Mesenchymal stem cell (in vitro differentiated cells and primary cell): Measurements from ENCODE around the gene RAP1GAP2.

Experiments
- DNase-seq: peaks from one replicate; pipeline ENCODE4 v3.0.0-alpha.2; 2013
- H2AFZ ChIP-seq: one replicate; pipeline ENCODE4 v1.6.1; 2013; ENCODE audit warnings: low read depth, mild to moderate bottlenecking, control low read depth, inconsistent platforms, low read length, moderate library complexity
- H2AK5ac ChIP-seq: 2 replicates; pipeline ENCODE4 v1.6.1; 2013; ENCODE audit warnings: low read length, moderate library complexity, mild to moderate bottlenecking, inconsistent platforms; ENCODE audit not compliant: severe bottlenecking
- H2BK120ac ChIP-seq: one replicate; pipeline ENCODE4 v1.6.1; 2013; ENCODE audit warnings: low read depth, mild to moderate bottlenecking, inconsistent platforms, low read length, moderate library complexity
- H2BK12ac ChIP-seq, 2 experiments: one replicate each; pipeline ENCODE4 v1.6.1; 2013; ENCODE audit warnings: inconsistent platforms in 2 of 2, low read length in 2 of 2, mild to moderate bottlenecking in 2 of 2, moderate library complexity in 2 of 2, control low read depth in 1 of 2
- H2BK15ac ChIP-seq: one replicate; pipeline ENCODE4 v1.6.1; 2013; ENCODE audit warnings: mild to moderate bottlenecking, low read depth, inconsistent platforms; ENCODE audit not compliant: poor library complexity, severe bottlenecking
- H2BK5ac ChIP-seq: 2 replicates; pipeline ENCODE4 v1.6.1; 2013; ENCODE audit warnings: low read depth, mild to moderate bottlenecking, low read length, control low read depth, inconsistent platforms; ENCODE audit not compliant: poor library complexity, severe bottlenecking
- H3K14ac ChIP-seq, 2 experiments: one replicate each; pipeline ENCODE4 v1.6.1; 2013; ENCODE audit warnings: inconsistent platforms in 2 of 2, low read length in 2 of 2, control low read depth in 1 of 2, mild to moderate bottlenecking in 1 of 2, moderate library complexity in 1 of 2
- H3K18ac ChIP-seq, 2 experiments: one replicate each; pipeline ENCODE4 v1.6.1; 2013; ENCODE audit warnings: inconsistent platforms in 2 of 2, low read length in 2 of 2, control low read depth in 1 of 2, low read depth in 1 of 2, mild to moderate bottlenecking in 1 of 2
- H3K23ac ChIP-seq, 2 experiments: one replicate each; pipeline ENCODE4 v1.6.1; 2013; ENCODE audit warnings: inconsistent platforms in 2 of 2, low read length in 2 of 2, mild to moderate bottlenecking in 2 of 2, moderate library complexity in 2 of 2, control low read depth in 1 of 2
- H3K27ac ChIP-seq: 2 replicates; pipeline ENCODE4 v1.5.1; 2013; ENCODE audit warnings: mild to moderate bottlenecking, moderate library complexity, low read length, control low read depth, inconsistent platforms; ENCODE audit not compliant: poor library complexity, severe bottlenecking
- H3K27me3 ChIP-seq, 2 experiments: 2 replicates each; pipeline versions ENCODE4 v1.6.1 to v1.7.0; 2013; ENCODE audit warnings: low read length in 2 of 2, mild to moderate bottlenecking in 2 of 2, moderate library complexity in 2 of 2, control low read depth in 1 of 2, inconsistent platforms in 1 of 2; ENCODE audit not compliant: control insufficient read depth in 1 of 2, insufficient read depth in 1 of 2
- H3K36me3 ChIP-seq, 2 experiments: 2 replicates each; pipeline versions ENCODE4 v1.6.1 to v1.7.0; 2013; ENCODE audit warnings: low read length in 2 of 2, control low read depth in 1 of 2, inconsistent platforms in 1 of 2, low read depth in 1 of 2, mild to moderate bottlenecking in 1 of 2; ENCODE audit not compliant: insufficient read depth in 2 of 2, control insufficient read depth in 1 of 2
- H3K4ac ChIP-seq, 2 experiments: one replicate each; pipeline ENCODE4 v1.6.1; 2013; ENCODE audit warnings: inconsistent platforms in 2 of 2, low read length in 2 of 2, mild to moderate bottlenecking in 2 of 2, moderate library complexity in 2 of 2, control low read depth in 1 of 2, low read depth in 1 of 2
- H3K4me1 ChIP-seq: 2 replicates; pipeline ENCODE4 v1.6.1; 2013; ENCODE audit warnings: low read depth, low read length, control low read depth; ENCODE audit not compliant: control insufficient read depth, insufficient read depth
- H3K4me2 ChIP-seq: 2 replicates; pipeline ENCODE4 v1.6.1; 2013; ENCODE audit warnings: low read length, mild to moderate bottlenecking, inconsistent platforms; ENCODE audit not compliant: poor library complexity, severe bottlenecking
- H3K4me3 ChIP-seq, 2 experiments: 2 replicates each; pipeline versions ENCODE4 v1.5.1 to v1.7.0; 2013; ENCODE audit warnings: low read length in 2 of 2, mild to moderate bottlenecking in 2 of 2, control low read depth in 1 of 2, low read depth in 1 of 2; ENCODE audit not compliant: insufficient read depth in 1 of 2
- H3K79me1 ChIP-seq: replicated peaks from 2 replicates; pipeline ENCODE4 v1.6.1; 2013; ENCODE audit warnings: mild to moderate bottlenecking, control low read depth, low read length, inconsistent platforms; ENCODE audit not compliant: poor library complexity, severe bottlenecking
- H3K9ac ChIP-seq: 2 replicates; pipeline ENCODE4 v1.7.0; 2013; ENCODE audit warnings: mild to moderate bottlenecking, low read length, moderate library complexity
- H3K9me3 ChIP-seq: 2 replicates; pipeline ENCODE4 v1.7.0; 2013; ENCODE audit warnings: mild to moderate bottlenecking, low read length; ENCODE audit not compliant: control insufficient read depth
- H4K8ac ChIP-seq: one replicate; pipeline ENCODE4 v1.6.1; 2013; ENCODE audit warnings: inconsistent platforms, mild to moderate bottlenecking, low read length, moderate library complexity
- H4K91ac ChIP-seq: one replicate; pipeline ENCODE4 v1.6.1; 2013; ENCODE audit warnings: mild to moderate bottlenecking, low read length, inconsistent platforms
- WGBS: methylation state at CpG from one replicate; pipeline ENCODE4 v1.1.7; 2013; ENCODE audit warnings: mixed read lengths; 5-methylcytosine and 5-hydroxymethylcytosine counted together

RAP1GAP2 gene

GRCh38 chr17:3015890-3016289 lies 219.7 kb downstream of the RAP1GAP2 start:
- Histone ChIP-seq H3K27me3 (peaks cover 0 to 15% of the 10 kb centered on the region in 2 experiments), H3K18ac (no peak overlapping the region), H2BK12ac (no peak overlapping the region), H2AFZ (no peak overlapping the region), H3K79me1 (no peaks in the 10 kb centered on the region), H3K4me1 (no peaks in the 10 kb centered on the region), H3K27ac (no peak overlapping the region), H4K91ac (no peak overlapping the region), H3K4me3 (no peak overlapping the region), H3K4me2 (no peak overlapping the region), H2BK5ac (no peak overlapping the region), H2BK120ac (no peak overlapping the region), H2AK5ac (no peak overlapping the region), H3K9ac (no peak overlapping the region), H2BK15ac (no peak overlapping the region), H3K23ac (no peak overlapping the region), H3K9me3 (peaks cover 5% of the 10 kb centered on the region), H3K4ac (no peak overlapping the region), H4K8ac (no peak overlapping the region), H3K36me3 (peaks cover 0 to 19% of the 10 kb centered on the region in 2 experiments), H3K14ac (no peak overlapping the region)
- WGBS = 47% methylated on average over 7 of the region's 7 CpGs
- no peak for DNase-seq

DNA sequence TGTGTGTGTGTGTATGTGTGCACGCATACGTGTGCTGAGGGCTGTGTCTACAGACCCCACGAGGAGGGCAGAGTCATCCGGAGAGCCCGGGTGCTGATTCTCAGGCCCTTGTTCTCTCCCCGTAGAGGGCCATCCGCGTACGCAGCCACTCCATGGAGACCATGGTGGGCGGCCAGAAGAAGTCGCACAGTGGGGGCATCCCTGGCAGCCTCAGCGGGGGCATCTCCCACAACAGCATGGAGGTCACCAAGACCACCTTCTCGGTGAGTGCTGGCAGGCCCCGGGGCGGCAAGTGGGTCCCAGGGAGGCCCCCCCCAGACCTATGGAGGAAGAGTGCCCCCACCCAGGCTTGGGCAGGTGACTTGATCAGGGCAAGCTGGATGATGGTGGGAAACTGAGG lies 221.7 kb downstream of the RAP1GAP2 start:
- Histone ChIP-seq H2BK15ac (no peak overlapping the region), H3K27ac (no peak overlapping the region), H3K36me3 (peaks cover 5 to 16% of the 10 kb centered on the region in 2 experiments), H3K9me3 (peaks cover 19% of the 10 kb centered on the region), H2BK12ac (no peak overlapping the region), H2AFZ (no peak overlapping the region), H3K18ac (no peak overlapping the region), H2BK5ac (no peak overlapping the region), H2AK5ac (no peak overlapping the region), H3K9ac (no peak overlapping the region), H3K4me1 (no peaks in the 10 kb centered on the region), H3K14ac (no peak overlapping the region), H3K4me2 (no peak overlapping the region), H3K23ac (no peak overlapping the region), H3K4me3 (no peak overlapping the region), H4K8ac (no peak overlapping the region), H2BK120ac (no peak overlapping the region), H3K79me1 (no peaks in the 10 kb centered on the region), H3K27me3 (peaks cover 0 to 15% of the 10 kb centered on the region in 2 experiments), H3K4ac (no peak overlapping the region), H4K91ac (no peak overlapping the region)
- 96% methylated on average over 15 of the region's 15 CpGs for WGBS
- DNase-seq = no peak

DNA sequence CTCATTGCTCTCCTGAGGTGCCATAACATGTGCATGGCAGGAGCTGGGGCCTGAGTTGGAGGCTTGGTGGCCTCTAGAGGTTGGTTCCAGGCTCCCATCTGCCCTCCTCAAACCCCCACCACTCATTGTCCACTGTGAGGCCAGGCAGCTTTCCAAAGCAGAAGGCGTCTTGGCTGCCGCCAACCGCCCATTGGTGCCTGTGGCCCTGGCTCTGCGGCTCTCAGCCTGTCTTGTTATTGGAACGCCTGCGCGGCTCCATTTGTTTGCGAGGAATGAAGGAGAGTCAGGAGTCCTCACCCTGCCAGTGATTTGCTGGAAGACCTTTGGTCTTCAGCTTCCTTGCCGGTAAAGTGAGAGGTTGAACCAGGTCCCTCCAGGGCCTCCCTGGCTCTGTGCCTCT lies 223.5 kb downstream of the RAP1GAP2 start:
- Histone ChIP-seq H2BK15ac (no peak overlapping the region), H2BK120ac (no peak overlapping the region), H3K36me3 (peaks cover 5 to 16% of the 10 kb centered on the region in 2 experiments), H3K9ac (no peak overlapping the region), H2AFZ (no peak overlapping the region), H3K9me3 (peaks cover 34% of the 10 kb centered on the region), H3K23ac (no peak overlapping the region), H3K79me1 (no peaks in the 10 kb centered on the region), H3K4ac (no peak overlapping the region), H3K27ac (no peak overlapping the region), H3K4me3 (no peak overlapping the region), H3K14ac (no peak overlapping the region), H4K91ac (no peak overlapping the region), H2AK5ac (no peak overlapping the region), H4K8ac (no peak overlapping the region), H3K4me1 (no peaks in the 10 kb centered on the region), H2BK12ac (no peak overlapping the region), H2BK5ac (no peak overlapping the region), H3K18ac (no peak overlapping the region), H3K27me3 (peaks cover 0 to 15% of the 10 kb centered on the region in 2 experiments), H3K4me2 (no peak overlapping the region)
- no peak for DNase-seq
- WGBS = 73% methylated on average over 9 of the region's 9 CpGs

- Histone ChIP-seq H2AK5ac (no peak overlapping the region), H4K8ac (no peak overlapping the region), H3K9ac (no peak overlapping the region), H3K23ac (no peak overlapping the region), H2BK15ac (no peak overlapping the region), H3K27ac (no peak overlapping the region), H3K79me1 (no peaks in the 10 kb centered on the region), H2BK12ac (no peak overlapping the region), H2AFZ (no peak overlapping the region), H3K14ac (no peak overlapping the region), H4K91ac (no peak overlapping the region), H3K4me1 (no peaks in the 10 kb centered on the region), H2BK120ac (no peak overlapping the region), H3K9me3 (peaks cover 35% of the 10 kb centered on the region), H2BK5ac (no peak overlapping the region), H3K4ac (no peak overlapping the region), H3K27me3 (peaks cover 0 to 11% of the 10 kb centered on the region in 2 experiments), H3K18ac (no peak overlapping the region), H3K4me3 (no peak overlapping the region), H3K36me3 (peaks cover 5 to 16% of the 10 kb centered on the region in 2 experiments), H3K4me2 (no peak overlapping the region)
- no peak for DNase-seq
- 92% methylated on average over 16 of the region's 16 CpGs for WGBS
Measured at GRCh38 chr17:3020381-3020780, 224.1 kb downstream of the RAP1GAP2 start.
